ENCODE results near the gene C1orf116.

DNA sequence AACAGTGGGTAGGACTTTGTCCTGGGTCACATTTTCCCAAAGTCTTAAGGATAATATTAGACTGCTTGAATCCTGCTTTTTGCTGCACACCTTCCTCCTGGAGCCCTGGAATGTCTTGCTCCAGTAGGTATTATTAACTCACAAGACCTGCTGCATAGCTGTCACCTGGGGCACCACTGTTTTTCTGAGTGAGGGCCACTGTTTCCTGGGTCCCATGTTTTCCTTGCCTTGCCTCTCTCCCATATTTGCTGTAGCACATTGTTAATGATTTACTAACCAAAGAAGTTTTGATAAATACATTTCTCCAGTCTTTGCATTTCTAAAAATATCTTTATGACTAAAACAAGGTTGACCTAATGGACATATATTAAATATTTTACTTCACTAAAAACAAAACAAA is 39.8 kb downstream of the C1orf116 start:
- TF ChIP-seq, protein P1, sequence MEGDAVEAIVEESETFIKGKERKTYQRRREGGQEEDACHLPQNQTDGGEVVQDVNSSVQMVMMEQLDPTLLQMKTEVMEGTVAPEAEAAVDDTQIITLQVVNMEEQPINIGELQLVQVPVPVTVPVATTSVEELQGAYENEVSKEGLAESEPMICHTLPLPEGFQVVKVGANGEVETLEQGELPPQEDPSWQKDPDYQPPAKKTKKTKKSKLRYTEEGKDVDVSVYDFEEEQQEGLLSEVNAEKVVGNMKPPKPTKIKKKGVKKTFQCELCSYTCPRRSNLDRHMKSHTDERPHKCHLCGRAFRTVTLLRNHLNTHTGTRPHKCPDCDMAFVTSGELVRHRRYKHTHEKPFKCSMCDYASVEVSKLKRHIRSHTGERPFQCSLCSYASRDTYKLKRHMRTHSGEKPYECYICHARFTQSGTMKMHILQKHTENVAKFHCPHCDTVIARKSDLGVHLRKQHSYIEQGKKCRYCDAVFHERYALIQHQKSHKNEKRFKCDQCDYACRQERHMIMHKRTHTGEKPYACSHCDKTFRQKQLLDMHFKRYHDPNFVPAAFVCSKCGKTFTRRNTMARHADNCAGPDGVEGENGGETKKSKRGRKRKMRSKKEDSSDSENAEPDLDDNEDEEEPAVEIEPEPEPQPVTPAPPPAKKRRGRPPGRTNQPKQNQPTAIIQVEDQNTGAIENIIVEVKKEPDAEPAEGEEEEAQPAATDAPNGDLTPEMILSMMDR (conservative IDR thresholded peaks at IDR 0.05), result no peak
- TF ChIP-seq EZH2 (IDR thresholded peaks at IDR 0.05; ENCODE audit: low read depth), result no peak
